HL-60/S4 treated with retinoic acid at 250 ng/mL for 4 days and 3 days (cell line): Measurements from ENCODE around the gene TTC9B.
"Not testable (repeated sequence)": the region's sequence is repeated elsewhere in the genome, so short reads cannot be mapped to it uniquely, and the experiment has no call there.

Experiments
- in situ Hi-C: fragments of 300-500 bp; cut with MboI; formaldehyde crosslinking; loops from 2 replicates; pipeline ENCODE4 v1.7.0; 2022; ENCODE audit warnings: low sequenced_read_pairs

TTC9B gene

DNA sequence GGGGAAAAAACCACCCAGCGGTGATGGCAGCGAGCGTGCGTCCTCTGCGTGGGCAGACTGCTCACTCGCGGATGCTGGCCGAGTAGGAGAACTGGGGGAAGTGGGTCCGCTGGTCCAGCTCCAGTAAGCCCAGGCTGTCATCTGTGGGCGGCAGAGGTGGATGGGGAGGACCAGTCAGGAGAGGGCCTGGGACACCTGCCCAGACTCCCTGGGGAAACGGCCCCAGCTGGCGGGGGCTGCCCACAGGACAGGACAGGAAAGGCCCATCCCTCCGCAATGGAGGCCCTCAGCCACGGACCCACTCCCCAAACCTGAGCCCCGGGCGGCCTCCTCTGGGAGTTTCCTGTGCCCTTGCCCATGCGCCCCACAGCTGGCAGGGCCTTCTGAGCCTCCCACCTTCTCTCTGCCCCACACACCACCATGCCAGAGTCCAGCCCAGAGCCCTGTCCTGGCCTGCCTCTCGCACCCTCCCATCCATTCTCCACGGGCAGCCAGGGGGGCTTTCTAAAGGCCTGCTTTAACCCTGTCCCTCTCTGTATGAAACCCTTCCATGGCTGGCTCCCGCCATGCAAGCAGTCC is 15.7 kb upstream of the TTC9B start:
- in situ Hi-C loops, result no loop called here

DNA sequence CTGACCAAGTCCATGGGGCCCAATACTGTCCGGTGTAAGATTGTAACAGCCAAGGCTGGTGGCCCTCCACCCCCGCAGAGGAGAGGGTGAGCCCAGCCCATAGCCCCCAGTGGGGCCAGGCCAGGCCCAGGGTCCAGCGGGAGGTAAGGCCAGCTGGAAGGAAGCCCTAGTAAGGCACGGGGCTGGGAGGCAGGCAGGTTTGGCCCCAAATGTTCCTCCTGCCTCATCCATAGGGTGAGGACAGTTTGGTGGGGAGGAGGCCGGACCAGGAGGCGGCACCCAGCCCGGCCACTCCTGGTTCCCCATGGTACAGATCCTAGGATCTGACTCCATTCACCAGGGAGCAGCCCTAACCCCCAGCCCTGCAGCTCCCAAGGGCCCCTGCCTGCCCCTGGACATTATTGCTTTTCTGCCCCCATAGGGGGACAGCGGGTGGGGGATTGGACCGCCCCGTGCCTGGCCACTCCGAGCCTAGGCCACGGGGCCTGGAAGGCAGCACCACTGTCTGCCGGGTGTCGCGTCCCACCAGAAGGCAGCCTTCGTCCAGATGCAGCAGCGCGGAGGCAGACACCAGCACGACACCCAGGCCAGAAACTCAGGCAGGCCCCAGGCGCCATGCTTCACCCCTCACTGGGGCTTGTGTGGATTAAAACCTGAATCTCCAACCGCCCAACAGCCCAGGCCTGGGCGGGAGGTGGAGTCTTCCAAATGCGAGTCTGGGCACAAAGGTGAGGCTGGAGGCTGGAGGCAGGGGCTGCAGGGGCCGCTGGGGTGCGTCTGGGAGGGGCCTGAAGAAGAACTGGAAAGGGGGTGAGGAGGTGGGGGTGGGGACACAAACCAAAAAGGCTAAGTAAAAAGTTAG is 15.0 kb upstream of the TTC9B start:
- in situ Hi-C loops, result no loop called here

DNA sequence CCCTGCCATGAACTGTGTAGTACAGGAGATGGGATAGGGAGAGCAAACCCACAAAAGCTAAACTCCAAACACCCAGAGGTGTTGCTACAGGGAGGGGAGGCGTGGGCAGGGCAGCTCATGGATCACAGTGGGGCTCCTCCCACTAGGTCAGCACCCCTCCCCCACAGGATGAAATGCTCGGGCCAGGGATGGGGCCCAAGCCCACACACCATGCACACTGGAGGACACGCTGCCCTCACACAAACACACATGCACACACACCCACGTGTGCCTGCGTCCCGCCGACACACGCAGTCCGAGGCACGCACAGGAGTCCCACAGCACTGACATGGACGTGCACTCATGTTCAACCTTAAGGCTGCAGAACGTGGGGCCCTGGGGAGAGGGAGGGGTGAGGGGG is 14.3 kb upstream of the TTC9B start:
- in situ Hi-C loops, result no loop called here

DNA sequence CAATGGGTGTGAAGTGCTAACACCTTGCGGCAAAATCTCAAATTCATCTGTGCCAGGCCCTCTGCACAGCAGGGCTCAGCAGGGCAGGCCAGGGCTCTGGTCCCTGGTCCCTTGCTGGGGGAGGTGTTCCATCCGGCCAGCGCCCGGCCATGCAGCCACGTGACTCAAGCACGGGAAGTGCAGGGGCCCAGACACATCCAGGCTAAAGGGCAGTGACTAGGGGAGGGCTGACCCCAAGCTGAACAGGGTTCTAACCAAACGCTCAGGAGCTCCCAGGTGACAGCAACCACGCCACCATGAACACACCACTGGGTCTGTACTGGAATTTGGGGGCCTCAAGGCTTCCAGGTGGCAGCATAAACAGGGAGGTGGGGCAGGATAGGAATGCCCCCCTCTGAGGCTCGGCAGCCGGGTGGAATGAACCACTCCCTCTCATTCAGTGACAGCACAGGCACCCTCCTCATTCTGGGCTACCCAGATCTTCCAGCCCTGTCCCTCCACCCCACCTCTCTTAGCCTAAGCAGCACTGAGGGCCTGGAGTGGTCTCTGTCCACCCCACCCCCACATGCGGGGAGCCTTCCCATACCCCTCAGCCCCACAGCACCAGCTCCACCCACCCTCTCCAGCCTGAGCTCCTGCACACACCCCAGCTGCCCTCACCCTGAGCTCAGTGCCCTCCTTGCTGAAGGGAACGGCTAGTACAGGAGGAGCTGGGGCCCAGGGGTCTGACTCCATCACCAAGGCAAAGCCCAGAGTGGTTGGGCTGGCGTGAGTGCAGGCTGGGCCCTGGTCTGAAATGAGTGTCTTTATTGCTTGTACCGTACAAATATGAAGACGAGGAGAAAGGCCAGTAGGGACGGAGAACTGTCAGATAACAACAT is 13.6 kb upstream of the TTC9B start:
- in situ Hi-C loops, result no loop called here

DNA sequence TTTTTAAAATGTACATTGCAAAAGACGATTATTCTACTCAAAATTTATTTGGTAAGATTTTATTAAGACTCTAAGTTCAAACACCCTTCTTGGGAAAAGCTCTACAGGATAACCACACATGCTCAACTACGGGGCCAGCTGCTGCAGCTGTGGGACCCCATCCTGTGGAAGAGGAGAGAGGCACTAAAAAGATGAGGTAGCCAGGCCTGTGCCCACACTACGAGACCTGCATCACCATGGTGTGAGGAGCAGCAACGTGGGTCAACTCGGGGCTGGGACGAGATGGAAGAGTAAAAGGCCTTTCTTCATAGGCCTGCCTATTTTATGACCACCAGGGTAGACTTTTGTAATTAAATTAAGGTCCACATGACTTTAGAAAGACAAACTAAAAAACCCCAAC is 12.9 kb upstream of the TTC9B start:
- in situ Hi-C loops, result no loop called here

DNA sequence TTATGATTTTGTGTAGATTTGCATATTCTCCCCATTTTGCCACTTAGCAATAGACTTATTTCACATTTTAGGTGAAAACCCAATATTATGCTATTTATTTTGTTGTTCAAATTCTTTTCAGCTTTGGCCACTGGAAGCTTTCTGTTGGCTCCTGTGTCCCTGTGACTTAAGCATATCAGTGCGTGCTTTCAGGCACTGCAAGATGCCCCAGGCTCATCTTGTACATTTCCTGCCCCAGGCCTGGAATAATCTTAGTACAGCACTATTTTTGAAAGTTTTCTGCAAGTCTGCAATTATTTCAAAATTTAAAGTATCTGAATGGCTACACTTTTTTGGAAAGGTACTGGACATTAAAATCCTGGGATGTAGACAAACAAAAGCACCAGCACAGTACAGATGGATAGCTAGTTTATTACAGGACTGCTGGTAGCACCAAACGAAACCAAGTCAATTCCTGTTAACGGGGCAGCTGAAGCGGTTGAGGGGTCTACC is 11.8 kb upstream of the TTC9B start:
- in situ Hi-C loops, result no loop called here

DNA sequence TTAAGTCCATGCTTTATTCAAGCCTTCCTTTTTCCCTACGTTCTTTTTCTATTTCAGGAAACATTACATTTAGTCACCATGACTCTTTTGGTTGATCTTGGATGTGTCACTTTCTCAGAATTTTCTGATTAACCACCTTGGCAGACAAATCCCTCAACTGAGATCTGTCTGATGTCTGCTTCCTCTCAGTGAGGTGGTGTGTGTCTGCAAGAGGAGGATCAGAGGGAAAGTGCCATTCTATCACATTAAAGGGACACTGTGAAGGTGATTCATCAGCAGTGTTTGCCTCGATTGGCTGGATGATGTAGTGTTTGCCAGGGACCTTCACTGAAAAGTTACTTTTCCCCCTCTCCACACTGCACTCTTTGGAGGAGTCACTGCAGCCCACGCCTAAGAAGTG is 11.3 kb upstream of the TTC9B start:
- in situ Hi-C loops, result no loop called here

DNA sequence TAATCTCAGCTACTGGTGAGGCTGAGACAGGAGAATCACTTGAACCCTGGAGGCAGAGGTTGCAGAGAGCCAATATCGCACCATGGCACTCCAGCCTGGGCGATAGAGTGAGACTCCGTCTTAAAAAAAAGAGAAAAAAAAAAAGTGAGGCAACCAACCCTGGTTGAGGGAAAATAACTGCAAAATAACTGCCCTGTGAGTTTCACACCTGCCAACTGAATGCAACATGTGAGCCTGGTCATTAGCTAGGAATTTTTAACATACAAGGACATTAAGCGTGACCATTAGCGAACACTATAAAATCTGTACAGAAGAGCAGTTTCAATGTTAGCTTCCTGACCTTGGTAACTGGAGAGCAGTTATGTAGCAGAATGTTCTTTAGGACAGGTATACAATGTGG is 10.7 kb upstream of the TTC9B start:
- in situ Hi-C loops, result no loop called here

DNA sequence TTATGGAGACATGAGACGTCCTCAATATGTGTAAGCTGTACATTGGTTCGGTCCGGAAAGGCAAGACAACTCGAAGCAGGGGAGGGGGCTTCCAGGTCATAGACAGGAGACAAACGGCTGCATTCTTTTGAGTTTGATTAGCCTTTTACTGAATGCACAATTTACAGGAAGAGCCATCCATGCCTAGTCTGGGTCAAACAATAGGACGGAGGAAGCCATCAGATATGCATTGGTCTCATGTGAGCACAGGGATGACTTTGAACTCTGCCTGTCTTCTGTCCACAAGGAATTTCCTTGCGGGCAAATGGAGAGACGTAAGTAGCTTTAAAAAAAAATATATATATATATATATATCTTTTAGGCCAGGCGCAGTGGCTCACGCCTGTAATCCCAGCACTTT is 10.2 kb upstream of the TTC9B start:
- in situ Hi-C loops, result no loop called here

DNA sequence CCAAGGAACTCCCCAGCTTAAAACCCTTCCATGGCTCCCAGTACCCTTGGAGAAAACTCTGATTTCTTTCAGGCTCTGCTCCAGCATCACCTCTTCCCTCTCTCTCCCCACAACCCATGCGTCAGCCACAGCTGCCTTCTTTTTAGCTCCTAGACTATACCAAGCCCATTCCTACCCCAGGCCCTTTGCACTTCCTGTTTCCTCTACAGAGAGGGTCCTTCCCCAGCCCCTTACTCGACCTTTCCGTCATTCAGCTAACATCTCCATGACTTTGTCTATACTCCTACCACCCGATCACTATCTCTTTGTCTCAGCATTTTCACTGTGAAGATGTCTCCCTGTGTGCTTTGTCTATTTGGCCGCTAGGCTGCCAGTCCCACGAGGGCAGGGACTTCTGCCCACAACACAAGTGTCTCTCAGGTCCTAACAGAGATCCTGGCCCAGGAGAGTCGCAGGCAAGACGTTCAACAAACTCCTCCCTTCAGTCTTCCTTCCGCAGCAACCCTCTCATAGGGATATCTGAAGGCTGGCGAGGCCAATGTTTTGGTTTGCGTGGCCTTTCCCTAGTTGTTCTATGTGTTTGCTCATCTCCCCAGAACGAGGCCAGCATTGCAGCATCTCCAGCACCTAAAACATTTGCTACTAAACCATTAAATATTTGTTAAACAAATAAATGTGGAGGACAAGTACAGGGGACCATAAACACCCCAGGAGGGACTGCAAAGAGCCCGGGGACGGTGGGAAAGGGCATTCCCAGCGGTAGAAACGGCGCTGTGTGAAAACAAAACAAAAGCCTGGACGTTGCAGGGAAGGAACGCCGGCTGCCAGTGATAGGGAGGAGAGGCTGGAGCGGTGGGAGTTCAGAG is 7.5 kb upstream of the TTC9B start:
- in situ Hi-C loops, result no loop called here

DNA sequence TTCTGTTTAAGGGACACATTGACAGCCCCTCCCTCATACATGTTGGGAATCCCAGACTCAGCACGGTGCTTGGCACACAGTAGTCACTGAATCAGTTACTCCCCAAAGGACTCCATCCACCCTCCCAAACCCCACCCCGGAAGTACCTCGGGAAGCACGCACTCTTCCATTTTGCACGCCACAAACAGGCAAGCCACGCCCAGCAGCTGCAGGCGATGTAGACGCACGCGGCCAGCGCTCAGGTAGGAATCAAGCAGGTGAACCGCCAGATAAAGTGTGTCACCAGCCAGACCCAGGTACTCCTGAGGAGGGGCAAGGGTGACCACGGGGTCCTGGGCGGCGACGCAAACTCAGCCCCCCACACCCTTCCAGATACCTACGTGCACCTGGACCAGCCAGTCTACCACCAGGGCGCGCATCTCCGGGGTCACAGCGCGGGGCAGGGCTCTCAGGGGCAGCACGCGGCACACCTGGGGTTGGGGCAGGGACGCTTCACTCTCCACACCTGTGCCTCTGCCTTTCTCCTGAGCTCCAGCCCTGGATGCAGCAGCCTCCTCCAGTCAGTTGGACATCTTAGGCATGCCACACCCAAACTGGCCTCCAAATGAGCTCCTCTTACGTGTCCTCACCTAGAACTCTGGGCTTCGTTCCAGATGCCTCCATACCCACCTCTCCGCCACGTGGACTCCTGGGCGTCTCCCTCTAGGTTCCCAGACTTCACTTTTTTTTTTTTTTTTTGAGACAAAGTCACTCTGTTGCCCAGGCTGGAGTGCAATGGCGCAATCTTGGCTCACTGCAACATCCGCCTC is 6.4 kb upstream of the TTC9B start:
- in situ Hi-C loops, result no loop called here

DNA sequence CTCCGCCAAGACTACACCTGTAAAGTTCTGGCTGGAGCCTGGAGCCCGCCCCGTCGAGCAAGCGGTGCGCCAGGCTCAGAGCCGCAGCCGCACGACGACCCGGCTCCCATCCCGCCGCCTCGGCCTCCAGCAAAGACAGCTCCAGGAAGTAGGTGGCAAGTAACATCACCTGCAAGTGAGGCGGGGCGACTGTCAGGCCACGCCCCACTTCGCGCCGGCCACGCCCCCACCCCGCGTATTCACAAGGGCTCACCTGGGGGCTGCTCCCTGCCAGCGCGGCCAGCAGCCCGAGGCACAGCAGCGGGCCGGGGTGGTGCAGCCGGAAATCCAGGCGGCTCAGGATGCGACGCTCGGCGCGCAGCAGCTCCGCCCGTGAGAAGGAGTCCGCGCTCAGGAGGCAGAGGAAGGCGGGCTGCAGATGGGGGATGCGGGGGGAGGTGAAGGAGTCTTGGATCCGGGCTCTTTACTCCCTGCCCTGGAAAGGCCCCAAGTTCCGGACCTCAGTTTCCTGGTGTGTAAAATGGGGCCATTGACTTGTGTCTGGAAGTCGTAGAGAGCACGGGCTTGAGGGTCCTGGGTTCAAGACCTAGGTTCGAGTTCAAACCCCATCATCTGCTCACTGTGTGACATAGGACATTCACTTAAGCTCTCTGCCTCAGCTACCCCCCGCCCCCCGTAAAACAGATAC is 5.1 kb upstream of the TTC9B start:
- in situ Hi-C loops, result no loop called here

DNA sequence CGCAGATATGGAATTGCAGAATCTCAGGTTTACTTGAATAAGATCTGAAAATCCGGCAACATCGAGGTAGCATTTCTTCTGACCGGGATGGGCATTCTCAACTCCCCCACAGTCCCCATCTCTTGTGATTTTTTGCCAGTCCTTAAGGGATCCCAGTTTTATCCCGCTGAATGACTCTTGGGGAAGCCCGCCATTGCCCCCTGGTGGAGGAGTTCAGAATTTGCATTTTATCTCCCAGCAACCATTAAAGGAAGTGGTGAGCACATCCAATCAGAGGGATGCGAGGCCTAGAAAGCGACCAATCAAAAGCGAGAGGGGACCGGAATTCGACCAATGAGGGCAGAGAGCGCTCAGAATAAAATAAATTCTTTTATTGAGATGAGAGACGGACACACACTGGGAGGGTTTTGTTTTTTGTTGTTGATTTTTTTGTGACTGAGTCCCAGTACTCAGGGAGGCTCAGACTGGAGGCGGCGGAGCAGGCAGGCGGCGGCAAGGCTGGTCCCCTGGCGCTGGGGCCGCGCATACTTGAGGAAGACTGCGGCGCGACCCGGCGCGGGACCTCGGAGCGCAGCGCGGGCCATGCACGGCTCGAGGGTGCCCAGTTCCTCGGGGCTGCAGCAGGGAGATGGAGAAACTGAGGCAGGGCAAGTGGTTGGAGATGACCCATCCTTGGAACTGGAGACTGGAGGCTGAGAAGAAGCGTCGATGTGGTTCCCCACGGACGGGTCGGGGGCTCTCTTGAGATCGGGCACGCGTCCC is 3.9 kb upstream of the TTC9B start:
- in situ Hi-C loops, result no loop called here

DNA sequence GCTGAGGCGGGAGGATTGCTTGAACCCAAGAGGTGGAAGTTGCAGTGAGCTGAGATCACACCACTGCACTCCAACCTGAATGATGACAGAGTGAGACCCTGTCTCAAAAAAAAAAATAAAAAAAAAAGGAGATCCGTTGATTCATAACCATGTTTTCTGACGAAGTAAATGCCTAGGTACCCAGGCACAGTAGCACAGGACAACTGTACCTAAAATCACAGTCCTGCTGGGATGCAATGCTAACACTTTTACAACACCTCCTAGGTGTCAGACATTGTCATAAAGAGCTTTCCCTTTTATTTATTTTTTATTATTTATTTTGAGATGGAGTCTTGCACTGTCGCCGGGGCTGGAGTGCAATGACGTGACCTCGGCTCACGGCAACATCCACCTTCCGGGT is 2.5 kb upstream of the TTC9B start:
- in situ Hi-C loops, result no loop called here

DNA sequence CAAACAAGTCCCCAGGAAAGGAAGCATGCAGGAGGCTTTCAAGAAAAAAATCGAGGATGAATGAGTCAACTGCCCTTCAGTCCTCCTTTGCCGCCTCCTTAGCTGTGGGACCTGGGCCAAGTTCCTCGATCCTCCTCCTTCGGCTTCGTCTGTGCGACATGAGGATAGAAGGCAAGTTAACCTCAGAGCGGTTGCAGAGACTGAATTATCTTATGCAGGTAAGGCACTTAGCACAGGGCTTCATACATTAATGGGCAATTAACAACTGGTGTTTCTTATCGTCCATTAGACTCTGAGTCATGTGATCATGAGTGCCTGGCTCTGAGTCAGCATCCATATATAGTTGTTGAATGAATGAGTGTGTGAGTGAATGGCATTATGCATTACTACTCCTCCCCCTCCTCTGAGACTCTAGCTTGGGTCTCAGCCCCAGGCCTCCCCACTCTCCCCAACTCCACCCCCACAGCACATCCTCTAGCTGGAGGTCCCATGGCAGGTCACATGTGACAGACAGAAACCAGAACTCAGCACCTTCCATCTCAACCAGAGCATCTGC is 1.6 kb upstream of the TTC9B start:
- in situ Hi-C loops, result no loop called here

DNA sequence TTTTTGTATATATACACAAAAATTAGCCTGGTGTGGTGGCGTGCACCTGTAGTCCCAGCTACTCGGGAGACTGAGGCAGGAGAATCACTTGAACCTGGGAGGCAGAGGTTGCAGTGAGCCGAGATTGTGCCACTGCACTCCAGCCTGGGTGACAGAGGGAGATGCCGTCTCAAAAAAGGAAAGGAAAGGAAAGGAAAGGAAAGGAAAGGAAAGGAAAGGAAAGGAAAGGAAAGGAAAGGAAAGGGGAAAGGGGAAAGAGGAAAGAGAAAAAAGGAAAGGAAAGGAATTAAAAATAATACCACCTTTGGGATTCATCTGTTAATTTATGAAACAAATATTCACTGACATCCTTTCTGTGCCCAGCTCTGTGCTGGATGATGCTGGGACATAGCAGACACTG is 845 bp upstream of the TTC9B start:
- in situ Hi-C loops, result not testable (repeated sequence)

DNA sequence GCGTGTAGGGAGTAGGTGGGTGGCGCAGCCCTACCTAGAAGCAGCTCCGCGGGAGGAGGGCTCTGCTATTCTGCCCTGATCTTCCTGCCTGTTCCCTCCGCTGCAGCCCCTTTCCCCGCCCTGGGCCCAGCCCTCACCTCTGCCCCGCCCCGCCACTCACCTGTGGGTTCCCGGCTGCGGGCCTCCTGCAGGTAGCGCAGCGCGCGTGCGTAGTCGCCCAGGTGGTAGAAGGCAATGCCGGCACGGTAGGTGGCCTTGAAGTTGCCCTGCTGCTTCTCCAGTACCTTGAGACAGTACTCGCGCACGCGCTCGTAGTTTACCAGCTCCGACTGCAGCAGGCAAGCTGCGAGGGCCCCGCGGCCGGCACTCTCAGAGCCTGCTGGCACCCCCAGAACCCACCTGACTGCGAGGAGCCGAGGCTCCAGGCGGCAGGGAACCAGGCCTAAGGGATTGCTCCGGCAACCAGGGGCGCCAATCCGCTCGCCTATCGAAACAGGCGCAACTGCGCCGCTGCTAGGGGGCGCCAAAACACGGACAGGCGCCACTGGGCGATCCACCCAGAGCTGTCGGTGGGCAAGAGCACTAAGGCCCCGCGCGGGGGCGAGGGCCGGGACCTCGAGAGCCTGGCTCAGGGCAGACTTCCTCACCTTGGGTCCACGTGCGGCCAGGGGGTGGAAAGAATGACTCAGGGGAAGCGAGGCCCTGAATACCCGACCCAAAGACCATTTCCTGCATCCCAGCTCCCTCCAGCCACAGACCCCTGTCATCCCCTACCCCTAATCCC is 965 bp downstream of the TTC9B start:
- in situ Hi-C loops, result no loop called here

DNA sequence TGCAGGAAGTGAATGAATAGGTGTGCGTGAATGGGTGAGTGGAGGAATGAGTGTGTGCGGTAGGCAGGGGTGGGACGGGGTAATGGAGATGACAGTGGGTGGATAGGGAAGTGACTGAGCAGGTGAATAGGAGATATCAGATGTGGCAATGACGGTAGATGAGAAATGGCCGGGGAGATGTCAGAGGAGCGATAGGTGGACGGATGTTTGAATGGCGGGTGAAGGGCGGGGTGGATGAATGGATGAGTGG is 1.5 kb downstream of the TTC9B start:
- in situ Hi-C loops, result no loop called here
